GM19463 (cell line): ENCODE data around the gene OR7C1.
"Not testable (repeated sequence)": the region's sequence is repeated elsewhere in the genome, so short reads cannot be mapped to it uniquely, and the experiment has no call there.

ENCODE experiments used
- ATAC-seq: cut with Tn5 transposase; IDR thresholded peaks from one replicate; pipeline ENCODE4 v1.9.1; 2021; ENCODE audit warnings: mild to moderate bottlenecking, moderate library complexity; ENCODE audit not compliant: unreplicated experiment

Gene OR7C1

GRCh38 chr19:14768001-14768400, 67.0 kb downstream of the OR7C1 start:
- ATAC-seq, result no peak

- no peak for ATAC-seq
These were observed 67.5 kb downstream of the OR7C1 start for GRCh38 chr19:14767466-14767971.

DNA sequence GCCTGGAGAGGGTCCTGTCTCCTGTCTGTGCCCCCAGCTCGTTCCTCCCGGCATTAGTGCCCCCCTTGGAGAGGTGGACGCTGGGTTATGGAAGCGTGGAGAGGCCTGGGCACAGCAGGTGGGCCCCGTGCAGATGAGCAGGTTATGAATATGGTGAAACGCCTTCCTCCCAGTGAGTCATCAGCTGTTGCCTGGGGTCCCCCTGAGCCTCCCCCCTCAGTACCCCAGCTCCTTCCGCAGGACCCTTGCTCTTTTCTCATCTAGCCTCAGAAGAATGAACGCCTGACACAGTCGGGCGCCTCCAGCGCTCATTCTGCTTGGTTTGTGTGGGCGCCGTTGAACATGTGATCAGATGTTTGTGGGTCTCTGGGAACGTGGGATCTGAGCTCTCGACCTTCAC, 69.1 kb downstream of the OR7C1 start:
- not testable (repeated sequence) for ATAC-seq

DNA sequence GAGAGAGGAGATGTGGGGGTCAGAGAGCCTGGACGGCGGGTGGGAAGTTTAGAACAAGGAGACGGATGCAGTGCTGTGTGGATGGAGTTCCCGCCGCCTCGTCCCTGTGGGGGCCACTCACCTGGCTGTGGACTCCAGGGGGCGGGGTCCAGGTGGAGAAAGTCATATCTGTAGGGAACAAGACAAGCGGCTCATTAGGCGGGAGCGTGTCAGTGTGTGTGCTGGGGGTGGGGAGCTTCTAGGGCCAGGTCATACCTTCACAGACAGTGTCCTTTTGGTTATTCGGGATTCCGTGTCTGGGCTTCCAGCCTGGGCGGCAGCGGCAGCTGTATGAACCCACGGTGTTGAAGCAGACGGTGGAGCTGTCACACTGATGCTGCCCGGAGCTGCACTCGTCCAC, 69.6 kb downstream of the OR7C1 start:
- ATAC-seq, result not testable (repeated sequence)

DNA sequence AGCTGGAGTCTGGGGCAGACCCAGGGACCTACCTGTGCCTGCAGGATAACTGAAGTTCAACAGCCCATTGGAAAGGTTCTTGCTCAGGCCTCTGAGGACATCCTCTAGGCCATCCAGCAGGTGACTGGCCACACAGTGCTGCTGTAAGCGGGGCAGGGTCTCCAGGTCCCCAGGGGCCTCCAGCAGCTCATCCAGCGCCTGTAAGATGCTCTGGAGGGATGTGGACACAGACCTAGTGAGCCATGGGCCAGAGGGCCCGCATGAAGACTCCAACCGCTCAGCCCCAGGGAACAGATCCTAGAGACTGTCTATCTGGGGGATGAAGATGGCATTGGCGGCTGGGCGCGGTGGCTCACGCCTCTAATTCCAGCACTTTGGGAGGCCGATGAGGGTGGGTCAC, 70.6 kb downstream of the OR7C1 start:
- no peak for ATAC-seq

DNA sequence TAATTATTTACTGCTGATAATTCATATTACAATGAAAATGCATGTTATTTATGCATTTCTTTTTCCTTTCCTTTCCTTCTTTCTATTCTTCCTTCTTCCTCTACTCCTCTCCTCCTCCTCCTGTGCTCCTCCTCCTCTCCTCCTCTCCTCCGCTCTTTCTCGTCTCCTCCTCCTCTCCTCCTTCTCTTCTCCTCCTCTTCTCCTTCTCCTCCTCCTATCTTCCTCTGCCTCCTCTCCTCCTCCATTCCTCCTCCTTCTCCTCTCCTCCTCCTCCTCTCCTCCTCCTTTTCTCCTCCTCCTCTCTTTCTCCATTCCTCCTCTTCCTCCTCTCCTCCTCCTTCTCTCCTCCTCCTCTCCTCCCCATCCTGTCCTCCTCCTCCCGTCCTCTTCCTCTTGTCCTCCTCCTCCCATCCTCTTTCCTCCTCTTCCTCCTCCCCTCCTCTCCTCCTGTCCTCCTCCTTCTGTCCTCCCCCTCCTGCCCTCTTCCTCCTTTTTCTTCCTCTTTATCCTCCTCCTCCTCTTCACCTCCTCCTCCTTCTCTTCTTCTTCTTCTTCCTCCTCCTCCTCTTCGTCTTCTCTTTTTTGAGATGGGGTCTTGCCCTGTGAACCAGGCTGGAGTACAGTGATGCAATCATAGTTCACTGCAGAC, 71.4 kb downstream of the OR7C1 start:
- no peak for ATAC-seq

- no peak for ATAC-seq
These were observed 72.9 kb downstream of the OR7C1 start for GRCh38 chr19:14762111-14762510.

GRCh38 chr19:14761607-14762006, 73.4 kb downstream of the OR7C1 start:
- no peak for ATAC-seq

DNA sequence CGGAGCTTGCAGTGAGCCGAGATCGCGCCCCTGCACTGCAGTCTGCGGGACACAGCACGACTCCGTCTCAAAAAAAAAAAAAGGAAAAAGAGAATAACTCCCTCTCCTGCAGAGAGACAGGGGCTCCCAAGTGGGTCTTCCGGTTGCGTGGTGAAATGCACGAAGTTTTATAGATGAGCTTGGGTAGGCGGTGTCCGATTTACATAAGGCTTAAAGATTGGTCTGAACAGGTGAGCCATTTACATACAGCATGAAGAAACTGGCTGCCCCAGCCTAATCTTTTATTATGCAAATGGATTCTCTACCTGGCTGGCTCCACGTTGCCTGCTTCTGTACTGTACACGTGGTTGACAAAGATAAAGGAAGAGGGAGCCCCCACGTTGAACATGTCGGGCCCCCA, 76.2 kb downstream of the OR7C1 start:
- no peak for ATAC-seq

DNA sequence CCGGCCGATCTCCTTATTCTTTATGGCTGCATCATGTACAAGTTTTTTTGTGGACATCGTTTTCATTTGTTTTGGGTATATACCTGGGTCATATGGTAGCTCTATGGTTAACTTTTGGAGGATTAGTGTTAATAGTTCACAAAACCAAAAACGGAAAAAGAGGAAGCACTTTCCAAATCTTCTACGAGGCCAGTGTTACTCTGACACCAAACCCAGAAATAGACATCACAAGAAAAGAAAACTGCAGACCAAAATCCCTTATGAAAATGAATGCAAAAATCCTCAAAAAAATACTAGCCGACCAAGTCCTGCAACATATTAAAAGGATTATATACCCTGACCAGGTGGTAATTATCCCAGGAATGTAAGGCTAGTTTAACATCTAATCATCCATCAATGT, 86.4 kb downstream of the OR7C1 start:
- no peak for ATAC-seq
